KMS-11 (cell line): Measurements from ENCODE around the gene TXNL4B.
"Not testable (repeated sequence)": the region's sequence is repeated elsewhere in the genome, so short reads cannot be mapped to it uniquely, and the experiment has no call there.

ENCODE experiments used
- H2AFZ ChIP-seq: fragments of 200-600 bp; sonication (generic); 2 replicates; pipeline ENCODE4 v1.6.1; 2016; ENCODE audit warnings: antibody characterized with exemption, mixed run types, low read depth
- H3K27ac ChIP-seq: fragments of 200-600 bp; sonication (generic); 2 replicates; pipeline ENCODE4 v1.6.1; 2016; ENCODE audit warnings: mild to moderate bottlenecking, mixed run types
- H3K27me3 ChIP-seq: fragments of 200-600 bp; sonication (generic); 2 replicates; pipeline ENCODE4 v1.6.1; 2017; ENCODE audit warnings: mild to moderate bottlenecking, low read depth, mixed run types, moderate library complexity; ENCODE audit not compliant: insufficient read depth
- H3K36me3 ChIP-seq: fragments of 200-600 bp; sonication (generic); 2 replicates; pipeline ENCODE4 v1.6.1; 2017; ENCODE audit warnings: mild to moderate bottlenecking, mixed run types; ENCODE audit not compliant: insufficient read depth
- H3K4me1 ChIP-seq: fragments of 200-600 bp; sonication (generic); 2 replicates; pipeline ENCODE4 v1.6.1; 2016; ENCODE audit warnings: mild to moderate bottlenecking, low read depth, mixed run types; ENCODE audit not compliant: poor library complexity, severe bottlenecking
- H3K4me2 ChIP-seq: fragments of 200-600 bp; sonication (generic); 2 replicates; pipeline ENCODE4 v1.7.0; 2016; ENCODE audit warnings: mild to moderate bottlenecking, mixed run types
- H3K4me3 ChIP-seq: fragments of 200-600 bp; sonication (generic); IDR thresholded peaks from 2 replicates; pipeline ENCODE4 v1.6.1; 2017; ENCODE audit warnings: low read depth, low read length, mixed read lengths; ENCODE audit not compliant: insufficient read depth
- H3K79me2 ChIP-seq: fragments of 200-600 bp; sonication (generic); 2 replicates; pipeline ENCODE4 v1.6.1; 2016; ENCODE audit warnings: low read depth, mixed run types; ENCODE audit not compliant: insufficient read depth
- H3K9ac ChIP-seq: fragments of 200-600 bp; sonication (generic); 2 replicates; pipeline ENCODE4 v1.6.1; 2016; ENCODE audit warnings: mild to moderate bottlenecking, mixed run types
- H4K20me1 ChIP-seq: fragments of 200-600 bp; sonication (generic); 2 replicates; pipeline ENCODE4 v1.6.1; 2016; ENCODE audit warnings: mild to moderate bottlenecking, mixed run types; ENCODE audit not compliant: insufficient read depth
- TF ChIP-seq, protein P1 (sequence below): fragments of 200-600 bp; sonication (generic); conservative IDR thresholded peaks from 2 replicates; pipeline ENCODE4 v1.6.1; 2017; ENCODE audit warnings: low read depth, mild to moderate bottlenecking, antibody characterized with exemption, low read length, moderate library complexity, mixed read lengths

Gene TXNL4B

DNA sequence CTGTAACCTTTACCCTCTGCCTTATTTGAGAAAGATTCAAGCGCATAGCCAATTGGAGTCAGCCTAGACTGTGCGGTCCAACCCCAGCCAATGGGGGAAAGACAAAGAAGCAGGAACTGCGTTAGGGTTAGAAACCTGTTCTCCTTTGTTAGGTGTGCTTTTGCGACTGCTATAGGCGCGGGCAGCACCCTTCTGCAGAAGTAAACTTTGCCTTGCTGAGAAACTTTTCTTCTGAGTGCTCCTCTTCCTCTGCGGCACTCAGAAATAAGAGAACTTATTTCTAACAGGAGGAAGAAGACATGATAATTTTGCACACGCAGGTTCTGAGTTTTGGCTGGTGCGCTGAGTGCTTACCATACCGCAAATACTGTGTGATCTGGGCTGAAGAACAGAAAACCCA lies 9.0 kb downstream of the TXNL4B start:
- Histone ChIP-seq H3K4me1 (no peaks in the 10 kb centered on the region), H3K4me2 (no peak overlapping the region), H2AFZ (no peak overlapping the region), H3K9ac (no peak overlapping the region), H3K27ac (no peak overlapping the region), H3K4me3 (no peak overlapping the region), H3K27me3 (no peaks in the 10 kb centered on the region), H3K79me2 (no peaks in the 10 kb centered on the region), H3K36me3 (peaks cover 10% of the 10 kb centered on the region; the same call in 1 of the 2 replicates), H4K20me1 (no peaks in the 10 kb centered on the region)
- TF ChIP-seq, protein P1, sequence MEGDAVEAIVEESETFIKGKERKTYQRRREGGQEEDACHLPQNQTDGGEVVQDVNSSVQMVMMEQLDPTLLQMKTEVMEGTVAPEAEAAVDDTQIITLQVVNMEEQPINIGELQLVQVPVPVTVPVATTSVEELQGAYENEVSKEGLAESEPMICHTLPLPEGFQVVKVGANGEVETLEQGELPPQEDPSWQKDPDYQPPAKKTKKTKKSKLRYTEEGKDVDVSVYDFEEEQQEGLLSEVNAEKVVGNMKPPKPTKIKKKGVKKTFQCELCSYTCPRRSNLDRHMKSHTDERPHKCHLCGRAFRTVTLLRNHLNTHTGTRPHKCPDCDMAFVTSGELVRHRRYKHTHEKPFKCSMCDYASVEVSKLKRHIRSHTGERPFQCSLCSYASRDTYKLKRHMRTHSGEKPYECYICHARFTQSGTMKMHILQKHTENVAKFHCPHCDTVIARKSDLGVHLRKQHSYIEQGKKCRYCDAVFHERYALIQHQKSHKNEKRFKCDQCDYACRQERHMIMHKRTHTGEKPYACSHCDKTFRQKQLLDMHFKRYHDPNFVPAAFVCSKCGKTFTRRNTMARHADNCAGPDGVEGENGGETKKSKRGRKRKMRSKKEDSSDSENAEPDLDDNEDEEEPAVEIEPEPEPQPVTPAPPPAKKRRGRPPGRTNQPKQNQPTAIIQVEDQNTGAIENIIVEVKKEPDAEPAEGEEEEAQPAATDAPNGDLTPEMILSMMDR = no peak

- no peak overlapping the region for H3K9ac ChIP-seq
- no peaks in the 10 kb centered on the region for H3K4me1 ChIP-seq
- no peaks in the 10 kb centered on the region for H4K20me1 ChIP-seq
- H3K4me2 ChIP-seq = no peak overlapping the region
- no peaks in the 10 kb centered on the region for H3K27me3 ChIP-seq
- H3K79me2 ChIP-seq = no peaks in the 10 kb centered on the region
- no peak overlapping the region for H3K4me3 ChIP-seq
- no peak overlapping the region for H3K27ac ChIP-seq
- TF ChIP-seq, protein P1 = no peak
- H2AFZ ChIP-seq = no peak overlapping the region
- H3K36me3 ChIP-seq = peaks cover 10% of the 10 kb centered on the region; the same call in 1 of the 2 replicates
These were observed 9.5 kb downstream of the TXNL4B start for GRCh38 chr16:72083778-72084404.

DNA sequence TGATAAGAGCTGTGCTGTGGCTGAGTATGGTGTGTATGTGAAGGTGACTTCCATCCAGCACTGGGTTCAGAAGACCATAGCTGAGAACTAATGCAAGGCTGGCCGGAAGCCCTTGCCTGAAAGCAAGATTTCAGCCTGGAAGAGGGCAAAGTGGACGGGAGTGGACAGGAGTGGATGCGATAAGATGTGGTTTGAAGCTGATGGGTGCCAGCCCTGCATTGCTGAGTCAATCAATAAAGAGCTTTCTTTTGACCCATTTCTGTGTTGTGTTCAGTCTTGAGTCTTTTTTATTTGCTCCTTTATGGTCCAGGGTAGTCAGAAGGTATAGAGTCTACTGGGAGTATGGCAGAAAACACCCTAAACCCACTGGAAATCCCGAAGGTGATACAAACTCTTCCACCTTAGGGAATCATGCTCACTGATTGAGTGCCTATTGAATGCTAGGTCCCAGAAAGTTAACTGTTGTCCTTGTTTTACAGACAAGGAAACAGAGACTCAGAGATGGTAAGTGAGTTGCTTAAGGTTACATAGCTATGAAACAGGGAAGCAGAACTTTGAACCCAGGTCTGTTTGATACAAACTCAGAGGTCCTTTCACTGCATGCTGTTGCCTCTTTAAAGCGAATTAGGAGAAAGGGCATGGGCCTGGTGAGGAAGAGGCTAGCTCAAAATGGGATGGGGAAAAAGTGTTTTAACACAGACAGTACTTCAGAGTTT lies 16.3 kb downstream of the TXNL4B start:
- not testable (repeated sequence) for H3K27ac ChIP-seq, H3K4me1 ChIP-seq, H3K9ac ChIP-seq, H2AFZ ChIP-seq, H3K27me3 ChIP-seq, H3K4me3 ChIP-seq, H4K20me1 ChIP-seq, H3K36me3 ChIP-seq, H3K79me2 ChIP-seq, H3K4me2 ChIP-seq

DNA sequence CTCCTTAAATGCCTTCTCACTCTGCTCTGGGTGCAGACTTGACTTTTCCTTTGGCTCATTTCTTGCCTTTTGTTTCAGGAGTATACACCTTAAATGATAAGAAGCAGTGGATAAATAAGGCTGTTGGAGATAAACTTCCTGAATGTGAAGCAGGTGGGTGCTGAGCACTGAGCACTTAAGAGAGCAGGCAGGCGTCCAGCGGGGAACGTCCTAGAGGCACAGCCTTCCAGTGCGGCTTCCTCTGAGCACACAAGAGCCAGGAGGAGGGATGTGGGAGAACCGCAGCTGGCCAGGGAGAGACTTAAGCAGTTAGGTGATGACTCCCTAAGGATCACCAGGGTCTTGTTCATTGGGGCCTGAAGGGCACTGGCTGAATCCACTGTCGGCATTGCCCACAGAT lies 18.4 kb downstream of the TXNL4B start:
- not testable (repeated sequence) for H3K36me3 ChIP-seq, H2AFZ ChIP-seq, H3K27ac ChIP-seq, H3K79me2 ChIP-seq, H3K4me2 ChIP-seq, H3K4me3 ChIP-seq, H3K4me1 ChIP-seq, H3K27me3 ChIP-seq, H3K9ac ChIP-seq, H4K20me1 ChIP-seq

GRCh38 chr16:72073560-72074230 lies 19.7 kb downstream of the TXNL4B start:
- TF ChIP-seq, protein P1 = no peak
- Histone ChIP-seq H3K9ac (no peak overlapping the region), H3K4me1 (no peaks in the 10 kb centered on the region), H3K79me2 (no peaks in the 10 kb centered on the region), H3K4me3 (no peak overlapping the region), H3K27ac (no peak overlapping the region), H3K27me3 (no peaks in the 10 kb centered on the region), H3K36me3 (no peaks in the 10 kb centered on the region), H2AFZ (no peak overlapping the region), H3K4me2 (no peak overlapping the region), H4K20me1 (no peaks in the 10 kb centered on the region)
